Peyer's patch (tissue), 4 donors: ENCODE measurements around the gene OR2A14. TPM values are rescaled to one million over a fixed set of nuclear protein-coding genes. Genes with fewer than 3 reads are reported as not detected.
A peak's percentile ranks its signal among the peaks of the same experiment; 100 is the strongest.
"Not testable (repeated sequence)": the region's sequence is repeated elsewhere in the genome, so short reads cannot be mapped to it uniquely, and the experiment has no call there.

Source experiments
- DNase-seq, 3 donors: peaks; one replicate each; pipeline ENCODE4 v3.0.0-alpha.2; 2017 to 2019
- H3K27ac ChIP-seq, 4 donors: fragments of 200-600 bp; sonication (generic); one replicate each; pipeline ENCODE4 v1.5.1; 2016 to 2019
- H3K27me3 ChIP-seq, 2 donors: fragments of 200-600 bp; sonication (generic); one replicate each; pipeline ENCODE4 v1.5.1; 2019
- H3K36me3 ChIP-seq, 3 donors: fragments of 200-600 bp; sonication (generic); one replicate each; pipeline ENCODE4 v1.5.1; 2016 to 2019
- H3K4me1 ChIP-seq, 4 donors: fragments of 200-600 bp; sonication (generic); one replicate each; pipeline ENCODE4 v1.5.1; 2016 to 2019
- H3K4me3 ChIP-seq, 4 donors: fragments of 200-600 bp; sonication (generic); 1 replicate in 3 of 4; 2 replicates in 1 of 4; pipeline ENCODE4 v1.5.1; 2016 to 2019; ENCODE audit warnings: mild to moderate bottlenecking in 1 of 4
- H3K9me3 ChIP-seq, 4 donors: fragments of 200-600 bp; sonication (generic); one replicate each; pipeline ENCODE4 v1.5.1; 2016 to 2019; ENCODE audit warnings: mild to moderate bottlenecking in 1 of 4
- POLR2A ChIP-seq, 2 donors: fragments of 450-650 bp; IDR thresholded peaks; one replicate each; pipeline ENCODE4 v1.5.1; 2017; ENCODE audit warnings: antibody characterized with exemption in 2 of 2, mild to moderate bottlenecking in 2 of 2, moderate library complexity in 2 of 2
- total RNA-seq, 4 donors: library from RNA; depleted of rRNA; stranded (reverse); fragments of >200 nt; gene quantifications; one replicate each; pipeline ENCODE4 v1.1.0, GENCODE V29; 2016
- TF ChIP-seq, protein P1 (sequence below), 6 experiments: fragments of 450-650 bp in 4 of 6; fragments of 200-600 bp in 2 of 6; sonication (generic) in 1 of 6; IDR thresholded peaks; one replicate each; pipeline ENCODE4 v1.5.1; 2017 to 2019; ENCODE audit warnings: antibody characterized with exemption in 6 of 6, mild to moderate bottlenecking in 3 of 6, moderate library complexity in 1 of 6

Gene OR2A14
- total RNA-seq, 4 donors from 2014 or later: not detected

DNA sequence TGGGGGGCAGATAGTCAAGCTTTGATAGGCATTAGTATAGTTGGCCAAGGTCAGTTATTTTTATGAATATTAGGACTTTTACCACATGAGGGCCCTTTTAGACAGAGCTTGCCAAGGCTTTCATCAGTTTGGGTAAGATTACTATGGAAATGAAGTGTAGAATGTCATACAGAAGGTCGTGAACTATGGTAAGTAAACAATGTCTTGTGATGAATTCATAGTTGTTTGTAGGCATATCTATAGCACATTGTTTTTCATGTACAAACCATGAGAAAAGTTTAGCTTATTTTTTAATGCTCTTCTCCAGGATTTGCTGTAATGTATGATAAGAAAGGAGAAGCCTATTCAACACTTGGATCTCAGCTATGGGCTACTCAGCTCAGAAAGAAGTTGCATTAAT is 9.3 kb upstream of the OR2A14 start:
- Histone ChIP-seq H3K36me3 (no peaks in the 10 kb centered on the region), H3K27me3 (no peaks in the 10 kb centered on the region), H3K4me1 (no peaks in the 10 kb centered on the region), H3K27ac (no peak overlapping the region), H3K9me3 (no peaks in the 10 kb centered on the region), H3K4me3 (no peak overlapping the region)
- DNase-seq: no peak
- TF ChIP-seq POLR2A (IDR thresholded peaks at IDR 0.05): no peak
- TF ChIP-seq, protein P1, sequence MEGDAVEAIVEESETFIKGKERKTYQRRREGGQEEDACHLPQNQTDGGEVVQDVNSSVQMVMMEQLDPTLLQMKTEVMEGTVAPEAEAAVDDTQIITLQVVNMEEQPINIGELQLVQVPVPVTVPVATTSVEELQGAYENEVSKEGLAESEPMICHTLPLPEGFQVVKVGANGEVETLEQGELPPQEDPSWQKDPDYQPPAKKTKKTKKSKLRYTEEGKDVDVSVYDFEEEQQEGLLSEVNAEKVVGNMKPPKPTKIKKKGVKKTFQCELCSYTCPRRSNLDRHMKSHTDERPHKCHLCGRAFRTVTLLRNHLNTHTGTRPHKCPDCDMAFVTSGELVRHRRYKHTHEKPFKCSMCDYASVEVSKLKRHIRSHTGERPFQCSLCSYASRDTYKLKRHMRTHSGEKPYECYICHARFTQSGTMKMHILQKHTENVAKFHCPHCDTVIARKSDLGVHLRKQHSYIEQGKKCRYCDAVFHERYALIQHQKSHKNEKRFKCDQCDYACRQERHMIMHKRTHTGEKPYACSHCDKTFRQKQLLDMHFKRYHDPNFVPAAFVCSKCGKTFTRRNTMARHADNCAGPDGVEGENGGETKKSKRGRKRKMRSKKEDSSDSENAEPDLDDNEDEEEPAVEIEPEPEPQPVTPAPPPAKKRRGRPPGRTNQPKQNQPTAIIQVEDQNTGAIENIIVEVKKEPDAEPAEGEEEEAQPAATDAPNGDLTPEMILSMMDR (IDR thresholded peaks at IDR 0.05): no peak

DNA sequence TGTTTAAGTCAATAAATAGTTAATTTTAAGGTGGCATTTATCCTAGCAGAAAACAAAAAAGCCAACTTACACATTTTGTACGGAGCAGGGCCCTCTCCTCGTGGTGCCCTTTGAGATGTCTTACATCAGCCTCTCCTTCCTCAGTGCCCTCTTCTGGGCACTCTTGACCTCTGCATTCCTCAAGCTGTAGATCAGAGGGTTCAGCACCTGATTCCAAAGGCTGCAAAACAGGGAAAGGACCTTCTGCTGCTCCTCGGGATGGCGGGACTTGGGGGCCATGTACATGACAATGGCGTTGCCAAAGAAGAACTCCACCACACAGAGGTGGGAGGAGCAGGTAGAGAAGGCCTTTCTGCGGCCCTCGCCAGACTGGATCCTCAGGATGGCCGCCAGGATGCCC is 4.6 kb upstream of the OR2A14 start:
- Histone ChIP-seq H3K4me3 (no peak overlapping the region), H3K9me3 (no peaks in the 10 kb centered on the region), H3K27ac (no peak overlapping the region), H3K36me3 (no peaks in the 10 kb centered on the region), H3K4me1 (no peaks in the 10 kb centered on the region), H3K27me3 (no peaks in the 10 kb centered on the region)
- DNase-seq: no peak
- TF ChIP-seq, protein P1 (IDR thresholded peaks at IDR 0.05): no peak
- TF ChIP-seq POLR2A (IDR thresholded peaks at IDR 0.05): no peak

DNA sequence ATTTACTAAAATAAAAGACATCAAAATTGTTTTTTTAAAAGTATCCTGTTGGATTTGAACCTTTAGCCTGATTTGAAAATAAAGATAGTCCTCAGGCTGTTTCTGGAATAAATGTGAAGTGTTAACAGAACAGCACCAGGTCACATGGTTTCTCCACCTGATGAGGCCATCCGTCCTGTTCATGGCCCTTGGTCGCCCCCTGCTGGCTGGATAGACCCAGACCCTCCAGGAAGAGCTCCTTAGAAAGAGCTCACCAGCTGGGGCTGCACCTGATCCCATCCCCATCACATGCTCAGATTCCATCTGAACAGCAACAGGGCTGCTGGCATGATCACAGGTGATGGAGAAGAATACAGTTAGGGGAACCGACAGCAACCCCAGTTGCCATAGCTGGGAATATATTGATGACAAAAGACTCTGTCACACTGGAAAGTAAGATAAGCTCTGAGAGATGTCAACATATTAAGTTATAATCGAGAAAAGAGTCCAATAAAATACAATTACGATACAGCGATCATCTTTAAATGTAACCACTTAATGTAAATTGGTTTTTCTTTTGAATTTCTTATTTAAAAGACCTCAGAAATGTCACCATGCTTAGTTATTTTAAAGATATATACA is 4.8 kb downstream of the OR2A14 start:
- no peaks in the 10 kb centered on the region for H3K4me1 ChIP-seq
- TF ChIP-seq POLR2A (IDR thresholded peaks at IDR 0.05): no peak
- TF ChIP-seq, protein P1 (IDR thresholded peaks at IDR 0.05): peak; percentile 38 to 91 (median 79)
- no peak overlapping the region for H3K27ac ChIP-seq
- H3K9me3 ChIP-seq: no peaks in the 10 kb centered on the region
- no peak overlapping the region for H3K4me3 ChIP-seq
- no peaks in the 10 kb centered on the region for H3K27me3 ChIP-seq
- DNase-seq: peak; percentile 90 to 96 (median 90)
- no peaks in the 10 kb centered on the region for H3K36me3 ChIP-seq

DNA sequence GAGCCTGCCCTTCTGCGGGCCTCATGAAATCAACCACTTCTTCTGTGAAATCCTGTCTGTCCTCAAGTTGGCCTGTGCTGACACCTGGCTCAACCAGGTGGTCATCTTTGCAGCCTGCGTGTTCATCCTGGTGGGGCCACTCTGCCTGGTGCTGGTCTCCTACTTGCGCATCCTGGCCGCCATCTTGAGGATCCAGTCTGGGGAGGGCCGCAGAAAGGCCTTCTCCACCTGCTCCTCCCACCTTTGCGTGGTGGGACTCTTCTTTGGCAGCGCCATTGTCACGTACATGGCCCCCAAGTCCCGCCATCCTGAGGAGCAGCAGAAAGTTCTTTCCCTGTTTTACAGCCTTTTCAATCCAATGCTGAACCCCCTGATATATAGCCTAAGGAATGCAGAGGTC is 6.6 kb downstream of the OR2A14 start:
- H3K27ac ChIP-seq, DNase-seq, H3K27me3 ChIP-seq: not testable (repeated sequence)

DNA sequence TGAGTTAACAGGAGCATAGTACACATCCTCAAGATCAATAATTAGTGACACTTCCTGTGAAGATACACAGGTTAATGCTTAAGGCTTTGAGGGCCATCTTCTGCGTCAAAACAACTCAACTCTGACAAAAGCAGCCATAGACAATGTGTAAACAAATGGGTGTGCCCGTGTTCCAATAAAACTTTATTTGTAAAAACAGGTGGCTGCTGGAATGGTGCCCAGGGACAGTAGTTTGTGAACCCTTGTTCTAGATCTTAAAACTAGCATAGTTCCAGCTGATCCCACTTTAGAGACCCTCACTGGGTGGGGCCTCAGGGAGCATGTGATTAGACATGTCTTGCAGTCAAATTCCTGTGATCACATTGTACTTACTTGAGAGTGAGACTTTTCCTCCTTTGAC is 7.8 kb downstream of the OR2A14 start:
- DNase-seq: no peak
- H3K36me3 ChIP-seq: no peaks in the 10 kb centered on the region
- H3K27ac ChIP-seq: no peak overlapping the region
- no peaks in the 10 kb centered on the region for H3K9me3 ChIP-seq
- H3K4me3 ChIP-seq: no peak overlapping the region
- H3K4me1 ChIP-seq: no peaks in the 10 kb centered on the region
- no peak for TF ChIP-seq POLR2A (IDR thresholded peaks at IDR 0.05)
- TF ChIP-seq, protein P1 (IDR thresholded peaks at IDR 0.05): no peak
- H3K27me3 ChIP-seq: no peaks in the 10 kb centered on the region

More for the DNA sequence above, 6.6 kb downstream of the OR2A14 start:
- H3K9me3 ChIP-seq, H3K36me3 ChIP-seq, H3K4me1 ChIP-seq, H3K4me3 ChIP-seq: not testable (repeated sequence)

DNA sequence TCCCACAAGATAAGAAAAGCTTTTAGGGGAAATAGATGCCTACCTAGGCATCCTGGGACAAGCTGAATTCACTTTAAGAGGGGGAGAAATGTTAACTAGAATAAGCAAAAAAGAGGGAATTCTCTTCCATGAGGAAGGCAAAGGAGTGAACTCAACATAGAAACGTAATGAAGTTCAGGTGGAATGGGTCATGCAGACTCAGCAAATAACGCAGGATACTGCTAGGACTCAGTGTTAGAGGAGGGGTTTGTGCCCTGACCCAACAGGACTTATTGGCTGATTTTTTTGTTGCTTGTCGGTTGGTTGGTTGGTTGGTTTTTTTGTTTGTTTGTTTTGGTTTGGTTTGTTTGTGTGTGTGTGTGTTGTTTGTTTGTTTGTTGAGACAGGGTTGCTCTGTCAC is 9.3 kb downstream of the OR2A14 start:
- TF ChIP-seq POLR2A (IDR thresholded peaks at IDR 0.05): no peak
- TF ChIP-seq, protein P1 (IDR thresholded peaks at IDR 0.05): no peak
- no peaks in the 10 kb centered on the region for H3K4me1 ChIP-seq
- no peak for DNase-seq
- no peak overlapping the region for H3K27ac ChIP-seq
- H3K27me3 ChIP-seq: no peaks in the 10 kb centered on the region
- H3K36me3 ChIP-seq: no peaks in the 10 kb centered on the region
- no peaks in the 10 kb centered on the region for H3K9me3 ChIP-seq
- no peak overlapping the region for H3K4me3 ChIP-seq
